Measurements from ENCODE around the gene LRRC55. TPM values are rescaled to one million over a fixed set of nuclear protein-coding genes. Genes with fewer than 3 reads are reported as not detected.

The LRRC55 gene
- polyA plus RNA-seq, 1 of the 3 experiments (the other 2 are of a cell fraction): not detected

GRCh38 chr11:57143459-57143858 lies 38.3 kb upstream of the LRRC55 start (continued):
- TF ChIP-seq PBX3 (IDR thresholded peaks at IDR 0.05): no peak
- TF ChIP-seq EZH2phosphoT487 (IDR thresholded peaks at IDR 0.05; ENCODE audit: borderline replicate concordance, low read depth): no peak
- no peak for TF ChIP-seq GATA2 (CRISPR knock-in tag; IDR thresholded peaks at IDR 0.05)
- TF ChIP-seq CTCF (IDR thresholded peaks at IDR 0.05): no peak
- no peak for TF ChIP-seq MEF2A (IDR thresholded peaks at IDR 0.05; ENCODE audit: borderline replicate concordance, low read depth)
- TF ChIP-seq REST (IDR thresholded peaks at IDR 0.05; ENCODE audit: low read depth, low read length): no peak

GRCh38 chr11:57144075-57144474 lies 37.7 kb upstream of the LRRC55 start:
- Histone ChIP-seq H3K36me3 (replicated peaks in 1 of 2; ENCODE audit: control insufficient read depth in 1 of 2, insufficient read depth in 2 of 2, low read length in 1 of 2) (no peaks in the 10 kb centered on the region), H3K4me1 (ENCODE audit: control insufficient read depth in 1 of 2, insufficient read depth in 2 of 2, low read depth in 1 of 2, low read length in 1 of 2) (peaks cover 0 to 29% of the 10 kb centered on the region in 2 experiments; a peak in 2 of 4 replicates), H3K9me3 (no peaks in the 10 kb centered on the region), H3K4me3 (ENCODE audit: low read depth in 2 of 2, low read length in 1 of 2) (no peak overlapping the region), H3F3A (replicated peaks; ENCODE audit: insufficient read depth) (no peaks in the 10 kb centered on the region), H3K27ac (ENCODE audit: low read depth in 2 of 2, low read length in 1 of 2) (peak overlapping the region in 1 of 2 experiments; percentile 99; a peak in 2 of 4 replicates), H3K9me2 (no peaks in the 10 kb centered on the region), H2AFZ (ENCODE audit: low read depth) (no peak overlapping the region), H3K4me2 (no peak overlapping the region), H3K9ac (no peak overlapping the region), H3K79me2 (ENCODE audit: insufficient read depth) (no peaks in the 10 kb centered on the region), H4K20me1 (ENCODE audit: insufficient read depth) (no peaks in the 10 kb centered on the region), H3K27me3 (ENCODE audit: insufficient read depth) (no peaks in the 10 kb centered on the region; the same call in 1 of the 2 replicates)
- no peak for TF ChIP-seq MEF2A (IDR thresholded peaks at IDR 0.05; ENCODE audit: borderline replicate concordance, low read depth)
- peak; percentile 40 for TF ChIP-seq RAD21 (IDR thresholded peaks at IDR 0.05; ENCODE audit: low read length)
- WGBS (ENCODE audit: low lambda C conversion rate): 59% methylated on average over 3 of the region's 5 CpGs
- DNase-seq: no peak
- POLR2A ChIA-PET: interaction anchor here (1.2 to 2.2 kb wide), 6 partner anchors 10 to 297 kb away, joined by 3 to 11 read pairs (median 6); no protein-coding TSS in a partner anchor
- CTCF ChIA-PET: interaction anchor here (0.6 to 10.1 kb wide), 18 partner anchors 13 to 108 kb away, joined by 3 to 90 read pairs (median 3); no protein-coding TSS in a partner anchor

All from SK-N-SH (cell line).